RWPE1 (cell line): ENCODE measurements around the gene AGAP1.

ENCODE experiments used
- CTCF ChIA-PET: fragments of 350-600 bp; sonication (Branson Sonifier 250); formaldehyde crosslinking; extraction: SDS; loops from one replicate; lab custom pipeline; 2021; lab: Yijun Ruan, JAX
- POLR2A ChIA-PET: fragments of 400-600 bp; formaldehyde crosslinking; extraction: SDS; loops from one replicate; lab custom pipeline; 2020; ENCODE audit warnings: antibody characterized with exemption; ENCODE audit not compliant: low non-redundant PET; lab: Yijun Ruan, JAX
- DNase-seq: peaks from one replicate; pipeline ENCODE4 v3.0.0; 2012; ENCODE audit warnings: low spot score
- H3K27ac ChIP-seq: fragments of 450-650 bp; 2 replicates; pipeline ENCODE4 v1.5.1; 2017
- CTCF ChIP-seq: fragments of 450-650 bp; conservative IDR thresholded peaks from 2 replicates; pipeline ENCODE4 v1.5.1; 2017; ENCODE audit warnings: low read depth, mild to moderate bottlenecking

Gene AGAP1

GRCh38 chr2:235592430-235592829, 98.6 kb downstream of the AGAP1 start:
- TF ChIP-seq CTCF, result no peak
- CTCF ChIA-PET, result interaction anchor here (0.6 to 0.9 kb wide), 3 partner anchors 60 to 154 kb away, joined by 4 to 5 read pairs (median 5); no protein-coding TSS in a partner anchor
- H3K27ac ChIP-seq, result peak overlapping the region; percentile 67
- POLR2A ChIA-PET, result no interaction called here
- DNase-seq, result no peak

GRCh38 chr2:235592836-235593235, 99.0 kb downstream of the AGAP1 start:
- ChIA-PET POLR2A (no interaction called here), CTCF (interaction anchor here (0.8 to 3.5 kb wide), 4 partner anchors 8 to 458 kb away, joined by 4 to 32 read pairs (median 5); no protein-coding TSS in a partner anchor)
- DNase-seq, result no peak
- peak overlapping the region; percentile 67 for H3K27ac ChIP-seq
- TF ChIP-seq CTCF, result no peak

- TF ChIP-seq CTCF, result peak; percentile 68
- H3K27ac ChIP-seq, result no peak overlapping the region
- POLR2A ChIA-PET, result no interaction called here
- DNase-seq, result peak; percentile 53
- CTCF ChIA-PET, result interaction anchor here (0.5 to 4.1 kb wide), 19 partner anchors 10 to 776 kb away, joined by 3 to 67 read pairs (median 4); no protein-coding TSS in a partner anchor
These were observed 100.2 kb downstream of the AGAP1 start for GRCh38 chr2:235594041-235594440.

GRCh38 chr2:235594964-235595363, 101.1 kb downstream of the AGAP1 start:
- ChIA-PET POLR2A (no interaction called here), CTCF (interaction anchor here (0.6 to 4.1 kb wide), 14 partner anchors 9 to 1053 kb away, joined by 3 to 67 read pairs (median 6); no protein-coding TSS in a partner anchor)
- no peak for TF ChIP-seq CTCF
- no peak overlapping the region for H3K27ac ChIP-seq
- no peak for DNase-seq

GRCh38 chr2:235595422-235596010, 101.7 kb downstream of the AGAP1 start:
- CTCF ChIA-PET, result interaction anchor here (0.6 to 4.1 kb wide), 16 partner anchors 9 to 1053 kb away, joined by 3 to 67 read pairs (median 5); no protein-coding TSS in a partner anchor
- DNase-seq, result peak; percentile 67
- no peak overlapping the region for H3K27ac ChIP-seq
- TF ChIP-seq CTCF, result peak; percentile 85
- POLR2A ChIA-PET, result no interaction called here

GRCh38 chr2:235596272-235596671, 102.4 kb downstream of the AGAP1 start:
- no peak for DNase-seq
- ChIA-PET CTCF (interaction anchor here (0.6 to 4.1 kb wide), 7 partner anchors 8 to 1739 kb away, joined by 3 to 67 read pairs (median 5); no protein-coding TSS in a partner anchor), POLR2A (no interaction called here)
- H3K27ac ChIP-seq, result no peak overlapping the region
- TF ChIP-seq CTCF, result no peak
